HEK293T (cell line): ENCODE results near the gene FEM1B.
A peak's percentile ranks its signal among the peaks of the same experiment; 100 is the strongest.
"Not testable (repeated sequence)": the region's sequence is repeated elsewhere in the genome, so short reads cannot be mapped to it uniquely, and the experiment has no call there.

Source experiments
- CTCF ChIA-PET: fragments of 350-600 bp; formaldehyde crosslinking; extraction: SDS; loops from one replicate; lab custom pipeline; 2021; ENCODE audit warnings: antibody characterized with exemption, inconsistent platforms; lab: Yijun Ruan, JAX
- POLR2A ChIA-PET: fragments of 350-600 bp; formaldehyde crosslinking; extraction: SDS; loops from one replicate; lab custom pipeline; 2020; ENCODE audit warnings: antibody characterized with exemption, inconsistent platforms; lab: Yijun Ruan, JAX
- DNase-seq: peaks from one replicate; pipeline ENCODE4 v3.0.0; 2012; ENCODE audit warnings: mixed read lengths; ENCODE audit errors: extremely low spot score
- ARNT ChIP-seq: fragments of 450-650 bp; IDR thresholded peaks from 2 replicates; pipeline ENCODE4 v1.6.1; 2017; ENCODE audit warnings: mild to moderate bottlenecking
- BHLHE40 ChIP-seq: fragments of 450-650 bp; IDR thresholded peaks from 2 replicates; pipeline ENCODE4 v1.6.1; 2016; ENCODE audit warnings: mild to moderate bottlenecking, moderate library complexity, borderline replicate concordance
- CTBP1 ChIP-seq: fragments of 450-650 bp; IDR thresholded peaks from 2 replicates; pipeline ENCODE4 v1.6.1; 2016; ENCODE audit warnings: borderline replicate concordance
- ELF4 ChIP-seq: fragments of 450-650 bp; IDR thresholded peaks from 2 replicates; pipeline ENCODE4 v1.6.1; 2017; ENCODE audit warnings: antibody characterized with exemption
- FOXA1 ChIP-seq: fragments of 450-650 bp; IDR thresholded peaks from 2 replicates; pipeline ENCODE4 v1.6.1; 2016; ENCODE audit warnings: mild to moderate bottlenecking
- FOXK2 ChIP-seq: fragments of 450-650 bp; IDR thresholded peaks from 2 replicates; pipeline ENCODE4 v1.6.1; 2016; ENCODE audit warnings: mild to moderate bottlenecking
- FOXM1 ChIP-seq: fragments of 450-650 bp; IDR thresholded peaks from 2 replicates; pipeline ENCODE4 v1.6.1; 2017; ENCODE audit warnings: mild to moderate bottlenecking, borderline replicate concordance
- HDGF ChIP-seq: fragments of 450-650 bp; IDR thresholded peaks from 2 replicates; pipeline ENCODE4 v1.6.1; 2017; ENCODE audit warnings: antibody characterized with exemption, borderline replicate concordance
- L3MBTL2 ChIP-seq: fragments of 450-650 bp; conservative IDR thresholded peaks from 2 replicates; pipeline ENCODE4 v1.6.1; 2016; ENCODE audit warnings: mild to moderate bottlenecking
- LEF1 ChIP-seq: fragments of 450-650 bp; IDR thresholded peaks from 2 replicates; pipeline ENCODE4 v1.6.1; 2017; ENCODE audit warnings: mild to moderate bottlenecking, borderline replicate concordance
- NFRKB ChIP-seq: fragments of 450-650 bp; IDR thresholded peaks from 2 replicates; pipeline ENCODE4 v1.6.1; 2016; ENCODE audit warnings: mild to moderate bottlenecking, moderate library complexity
- SP1 ChIP-seq: fragments of 450-650 bp; IDR thresholded peaks from 2 replicates; pipeline ENCODE4 v1.6.1; 2017
- SUZ12 ChIP-seq: fragments of 450-650 bp; IDR thresholded peaks from 2 replicates; pipeline ENCODE4 v1.6.1; 2016; ENCODE audit warnings: mild to moderate bottlenecking
- TARDBP ChIP-seq: fragments of 450-650 bp; IDR thresholded peaks from 2 replicates; pipeline ENCODE4 v1.6.1; 2016
- ZNF384 ChIP-seq: fragments of 450-650 bp; IDR thresholded peaks from 2 replicates; pipeline ENCODE4 v1.6.1; 2016
- TF ChIP-seq, protein P1 (sequence below): fragments of 450-650 bp; IDR thresholded peaks from 2 replicates; pipeline ENCODE4 v1.6.1; 2016

The FEM1B gene

GRCh38 chr15:68231102-68231818 lies 46.3 kb upstream of the FEM1B start:
- TF ChIP-seq LEF1 (no peak), FOXM1 (no peak), ARNT (no peak), FOXK2 (no peak), L3MBTL2 (no peak), FOXA1 (no peak), BHLHE40 (no peak), HDGF (no peak), ZNF384 (no peak), ELF4 (no peak), SP1 (no peak), CTBP1 (no peak), SUZ12 (no peak), TARDBP (no peak), NFRKB (no peak)
- TF ChIP-seq, protein P1, sequence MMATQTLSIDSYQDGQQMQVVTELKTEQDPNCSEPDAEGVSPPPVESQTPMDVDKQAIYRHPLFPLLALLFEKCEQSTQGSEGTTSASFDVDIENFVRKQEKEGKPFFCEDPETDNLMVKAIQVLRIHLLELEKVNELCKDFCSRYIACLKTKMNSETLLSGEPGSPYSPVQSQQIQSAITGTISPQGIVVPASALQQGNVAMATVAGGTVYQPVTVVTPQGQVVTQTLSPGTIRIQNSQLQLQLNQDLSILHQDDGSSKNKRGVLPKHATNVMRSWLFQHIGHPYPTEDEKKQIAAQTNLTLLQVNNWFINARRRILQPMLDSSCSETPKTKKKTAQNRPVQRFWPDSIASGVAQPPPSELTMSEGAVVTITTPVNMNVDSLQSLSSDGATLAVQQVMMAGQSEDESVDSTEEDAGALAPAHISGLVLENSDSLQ: no peak
- DNase-seq: peak; percentile 6
- ChIA-PET POLR2A (interaction anchor here (0.7 to 1.1 kb wide), 2 partner anchors 40 to 177 kb away, joined by 3 to 6 read pairs; partner anchors contain the start of gene PIAS1), CTCF (interaction anchor here (1.1 kb wide), 1 partner anchor 75 kb away, joined by 5 read pairs; no protein-coding TSS in a partner anchor)

DNA sequence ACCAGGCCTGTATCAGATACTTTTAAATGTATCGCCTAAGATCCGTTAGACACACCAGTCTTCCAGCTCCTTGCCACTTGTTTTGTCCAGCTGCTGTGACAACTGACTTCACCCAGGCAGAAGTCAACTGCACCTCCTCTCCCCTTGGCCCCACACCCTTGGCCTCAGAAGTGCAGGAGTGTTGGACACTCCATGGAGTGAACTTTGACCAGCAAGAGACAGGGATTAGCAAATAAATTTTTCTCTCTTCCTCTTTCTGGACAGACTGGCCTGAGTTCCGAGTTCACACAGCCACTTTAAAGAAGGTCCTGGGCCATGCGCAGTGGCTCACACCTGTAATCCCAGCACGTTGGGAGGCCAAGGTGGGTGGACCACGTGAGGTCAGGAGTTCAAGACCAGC lies 45.1 kb upstream of the FEM1B start:
- ChIA-PET CTCF (no interaction called here), POLR2A (no interaction called here)
- TF ChIP-seq, protein P1: no peak
- TF ChIP-seq L3MBTL2 (no peak), ELF4 (no peak)

DNA sequence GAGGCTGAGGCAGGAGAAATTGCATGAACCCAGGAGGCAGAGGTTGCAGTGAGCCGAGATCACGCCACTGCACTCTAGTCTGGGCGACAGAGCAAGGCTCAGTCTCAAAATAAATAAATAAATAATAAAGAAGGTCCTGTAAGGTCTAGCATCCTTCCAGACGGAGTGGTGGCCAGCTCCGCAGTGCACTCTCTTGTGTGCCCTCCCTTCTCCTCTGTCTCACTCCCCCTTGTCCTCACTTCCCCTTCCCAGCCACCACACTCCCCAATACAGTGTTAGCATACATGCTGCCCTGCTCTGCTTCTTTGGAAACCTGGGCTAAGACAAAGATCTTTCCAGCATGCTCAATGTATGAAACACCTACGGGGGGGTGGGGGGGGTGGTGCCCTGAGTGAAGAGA lies 44.6 kb upstream of the FEM1B start:
- CTCF ChIA-PET: no interaction called here
- TF ChIP-seq L3MBTL2: no peak
- TF ChIP-seq ARNT: no peak
- no peak for TF ChIP-seq NFRKB
- POLR2A ChIA-PET: no interaction called here

More for the DNA sequence above, 45.1 kb upstream of the FEM1B start:
- no peak for DNase-seq

DNA sequence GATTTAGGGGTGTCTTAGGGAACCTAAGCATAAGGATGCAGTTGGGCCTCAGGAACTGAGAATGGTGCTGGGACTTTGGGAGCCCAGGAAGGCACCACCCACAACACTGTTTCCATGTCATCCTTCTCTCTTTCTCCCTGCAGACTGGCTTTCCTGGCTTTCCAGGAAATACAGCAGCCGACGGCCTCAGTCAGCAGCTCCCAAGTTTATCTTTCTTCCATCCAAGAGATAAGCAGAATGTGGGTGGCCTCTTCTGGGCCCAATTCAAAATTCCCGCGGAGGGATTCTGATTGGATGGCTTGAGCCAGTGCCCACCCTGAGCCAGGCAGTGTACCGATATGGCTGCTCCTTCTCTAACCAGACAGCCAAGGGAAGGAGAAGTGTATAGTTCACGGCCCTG lies 43.5 kb upstream of the FEM1B start:
- no peak for DNase-seq
- ChIA-PET POLR2A (no interaction called here), CTCF (no interaction called here)
- no peak for TF ChIP-seq NFRKB
- no peak for TF ChIP-seq FOXK2
- TF ChIP-seq SUZ12: no peak
- TF ChIP-seq ELF4: no peak
- TF ChIP-seq ARNT: no peak
- no peak for TF ChIP-seq L3MBTL2
- no peak for TF ChIP-seq LEF1
- TF ChIP-seq ZNF384: no peak
- no peak for TF ChIP-seq BHLHE40
- TF ChIP-seq TARDBP: no peak
- TF ChIP-seq FOXM1: no peak
- no peak for TF ChIP-seq CTBP1
- TF ChIP-seq, protein P1: no peak
- no peak for TF ChIP-seq FOXA1

More for the DNA sequence above, 44.6 kb upstream of the FEM1B start:
- DNase-seq: no peak

GRCh38 chr15:68234520-68234919 lies 43.0 kb upstream of the FEM1B start:
- CTCF ChIA-PET: interaction anchor here (1.2 kb wide), 1 partner anchor 40 kb away, joined by 3 read pairs; no protein-coding TSS in a partner anchor
- POLR2A ChIA-PET: not testable (repeated sequence)

DNA sequence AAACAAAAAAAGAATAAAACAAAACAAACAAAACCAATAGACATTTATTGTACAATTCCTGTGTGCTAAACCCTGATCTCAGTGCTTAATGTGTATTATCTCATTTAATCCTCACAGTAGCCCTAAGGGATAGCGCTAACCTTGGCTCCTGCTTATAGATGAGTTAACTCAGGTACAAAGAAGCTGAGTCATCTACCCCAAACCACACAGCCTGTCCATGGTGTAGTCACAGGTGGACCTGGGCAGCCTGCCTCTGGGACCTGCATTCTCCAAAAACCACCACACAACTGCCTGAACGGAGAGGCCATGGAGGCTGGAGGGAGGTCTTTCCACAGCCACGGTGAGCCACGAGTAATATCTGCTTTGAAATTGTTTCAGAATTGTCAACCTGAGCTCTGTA lies 42.5 kb upstream of the FEM1B start:
- DNase-seq: no peak
- TF ChIP-seq BHLHE40 (no peak), LEF1 (no peak), ELF4 (no peak), FOXA1 (no peak), SP1 (no peak), TARDBP (no peak), ARNT (no peak), SUZ12 (no peak), NFRKB (no peak), FOXM1 (no peak), FOXK2 (no peak), HDGF (no peak)
- TF ChIP-seq, protein P1: no peak
- ChIA-PET CTCF (interaction anchor here (1.2 kb wide), 1 partner anchor 40 kb away, joined by 3 read pairs; no protein-coding TSS in a partner anchor), POLR2A (no interaction called here)

More at GRCh38 chr15:68234520-68234919, 43.0 kb upstream of the FEM1B start:
- DNase-seq: not testable (repeated sequence)
